Measurements from ENCODE around the gene PARK7. TPM values are rescaled to one million over a fixed set of nuclear protein-coding genes. Genes with fewer than 3 reads are reported as not detected.

PARK7 gene
- total RNA-seq, 5 donors from 2014 or later (not counting 1 experiment from before 2014, with no cell fraction given) = 103 to 125 (median 116) TPM

GRCh38 chr1:8002329-8002910 lies 40.9 kb downstream of the PARK7 start:
- CTCF ChIA-PET = no interaction called here
- no peaks in the 10 kb centered on the region for H3K27me3 ChIP-seq (replicated peaks in 1 of 2; ENCODE audit: control insufficient read depth in 2 of 2, extremely low read depth in 1 of 2, insufficient read depth in 2 of 2, low read length in 1 of 2)
- Mint-ChIP-seq H3K27me3 (no peaks in the 10 kb centered on the region), H3K27ac (no peak overlapping the region), H3K4me3 (no peak overlapping the region), H3K9me3 (no peaks in the 10 kb centered on the region), H3K36me3 (peaks cover 23% of the 10 kb centered on the region), H3K4me1 (no peaks in the 10 kb centered on the region)
- WGBS (ENCODE audit: insufficient coverage) = 93% methylated on average over 3 of the region's 6 CpGs
- POLR2A ChIA-PET = no interaction called here
- ATAC-seq (replicated peaks in 1 of 4) (no peak), DNase-seq (no peak)
- no peak overlapping the region for H3K27ac ChIP-seq (ENCODE audit: low read length)
- H3K4me1 ChIP-seq (ENCODE audit: control insufficient read depth in 1 of 2, extremely low read depth in 1 of 2, insufficient read depth in 2 of 2, low read length in 2 of 2) = no peaks in the 10 kb centered on the region
- no peak overlapping the region for H3K4me3 ChIP-seq (ENCODE audit: control insufficient read depth in 1 of 2, extremely low read depth in 1 of 2, low read length in 1 of 2)
- no peaks in the 10 kb centered on the region for H3K9me3 ChIP-seq
- no peaks in the 10 kb centered on the region for H3K36me3 ChIP-seq (ENCODE audit: control insufficient read depth in 2 of 2, extremely low read depth in 1 of 2, insufficient read depth in 1 of 2, low read length in 1 of 2)

- Mint-ChIP-seq H3K27ac (no peak overlapping the region), H3K27me3 (no peaks in the 10 kb centered on the region), H3K9me3 (no peaks in the 10 kb centered on the region), H3K4me1 (no peaks in the 10 kb centered on the region), H3K4me3 (no peak overlapping the region), H3K36me3 (peaks cover 21% of the 10 kb centered on the region)
- DNase-seq (no peak), ATAC-seq (replicated peaks in 1 of 4) (no peak)
- H3K9me3 ChIP-seq = no peaks in the 10 kb centered on the region
- H3K36me3 ChIP-seq (ENCODE audit: control insufficient read depth in 2 of 2, extremely low read depth in 1 of 2, insufficient read depth in 1 of 2, low read length in 1 of 2) = no peaks in the 10 kb centered on the region
- WGBS (ENCODE audit: insufficient coverage) = no CpG with 5 or more reads among the region's 4 CpGs
- no peak overlapping the region for H3K4me3 ChIP-seq (ENCODE audit: control insufficient read depth in 1 of 2, extremely low read depth in 1 of 2, low read length in 1 of 2)
- H3K27ac ChIP-seq (ENCODE audit: low read length) = no peak overlapping the region
- no peaks in the 10 kb centered on the region for H3K4me1 ChIP-seq (ENCODE audit: control insufficient read depth in 1 of 2, extremely low read depth in 1 of 2, insufficient read depth in 2 of 2, low read length in 2 of 2)
- ChIA-PET POLR2A (no interaction called here), CTCF (no interaction called here)
- H3K27me3 ChIP-seq (replicated peaks in 1 of 2; ENCODE audit: control insufficient read depth in 2 of 2, extremely low read depth in 1 of 2, insufficient read depth in 2 of 2, low read length in 1 of 2) = no peaks in the 10 kb centered on the region
Observed at GRCh38 chr1:8002921-8003320, 41.4 kb downstream of the PARK7 start.

DNA sequence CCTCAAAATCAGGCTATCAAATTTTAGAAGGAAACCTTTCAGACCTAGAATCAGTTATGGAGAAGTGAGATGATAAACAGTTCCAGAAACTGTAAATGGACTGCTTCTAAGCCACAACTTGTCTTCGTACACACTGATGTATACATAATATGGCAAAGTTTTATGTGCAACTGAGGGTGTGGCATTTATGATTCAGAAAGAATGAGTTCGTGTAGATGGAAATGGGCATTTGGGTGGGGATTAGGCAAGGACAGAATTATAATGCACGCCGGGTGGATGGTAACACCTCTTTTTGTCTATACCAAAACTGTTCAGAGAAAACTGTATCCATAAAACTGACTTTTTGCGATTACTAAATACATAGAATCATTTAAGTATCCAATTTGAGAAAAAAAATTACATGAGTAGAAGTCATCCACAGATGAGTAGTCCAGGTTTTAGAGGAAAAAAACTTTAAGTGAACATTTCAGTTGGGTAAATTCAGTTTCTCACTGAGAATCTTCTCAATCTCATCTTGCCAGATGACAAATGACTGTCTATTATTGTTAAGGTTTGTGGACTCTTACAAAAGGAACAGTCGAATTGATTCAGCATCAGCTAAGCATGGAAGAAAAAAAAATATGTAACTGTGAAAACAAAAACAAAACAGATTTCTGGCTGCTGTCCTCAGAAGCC lies 42.1 kb downstream of the PARK7 start:
- ChIA-PET CTCF (no interaction called here), POLR2A (interaction anchor here in 1 of 2 donors (0.6 kb wide), 1 partner anchor 707 kb away, joined by 12 read pairs; no protein-coding TSS in a partner anchor)
- ATAC-seq (replicated peaks in 1 of 4) (no peak), DNase-seq (no peak)
- Mint-ChIP-seq H3K27ac (no peak overlapping the region), H3K27me3 (no peaks in the 10 kb centered on the region), H3K4me1 (no peaks in the 10 kb centered on the region), H3K36me3 (peaks cover 21% of the 10 kb centered on the region), H3K9me3 (no peaks in the 10 kb centered on the region), H3K4me3 (no peak overlapping the region)
- Histone ChIP-seq H3K9me3 (no peaks in the 10 kb centered on the region), H3K27ac (ENCODE audit: low read length) (no peak overlapping the region), H3K4me3 (ENCODE audit: control insufficient read depth in 1 of 2, extremely low read depth in 1 of 2, low read length in 1 of 2) (no peak overlapping the region), H3K4me1 (ENCODE audit: control insufficient read depth in 1 of 2, extremely low read depth in 1 of 2, insufficient read depth in 2 of 2, low read length in 2 of 2) (no peaks in the 10 kb centered on the region), H3K27me3 (replicated peaks in 1 of 2; ENCODE audit: control insufficient read depth in 2 of 2, extremely low read depth in 1 of 2, insufficient read depth in 2 of 2, low read length in 1 of 2) (no peaks in the 10 kb centered on the region), H3K36me3 (ENCODE audit: control insufficient read depth in 2 of 2, extremely low read depth in 1 of 2, insufficient read depth in 1 of 2, low read length in 1 of 2) (no peaks in the 10 kb centered on the region)
- WGBS (ENCODE audit: insufficient coverage) = 80% methylated on average over 2 of the region's 6 CpGs

GRCh38 chr1:8004113-8004802 lies 42.7 kb downstream of the PARK7 start:
- H3K27ac Mint-ChIP-seq = no peak overlapping the region
- DNase-seq = no peak
- no peak overlapping the region for H3K4me3 Mint-ChIP-seq
- peaks cover 21% of the 10 kb centered on the region for H3K36me3 Mint-ChIP-seq
- Histone ChIP-seq H3K27ac (ENCODE audit: low read length) (no peak overlapping the region), H3K4me1 (ENCODE audit: control insufficient read depth in 1 of 2, extremely low read depth in 1 of 2, insufficient read depth in 2 of 2, low read length in 2 of 2) (no peaks in the 10 kb centered on the region), H3K27me3 (replicated peaks in 1 of 2; ENCODE audit: control insufficient read depth in 2 of 2, extremely low read depth in 1 of 2, insufficient read depth in 2 of 2, low read length in 1 of 2) (no peaks in the 10 kb centered on the region), H3K4me3 (ENCODE audit: control insufficient read depth in 1 of 2, extremely low read depth in 1 of 2, low read length in 1 of 2) (no peak overlapping the region), H3K36me3 (ENCODE audit: control insufficient read depth in 2 of 2, extremely low read depth in 1 of 2, insufficient read depth in 1 of 2, low read length in 1 of 2) (no peaks in the 10 kb centered on the region), H3K9me3 (no peaks in the 10 kb centered on the region)
- no peak for ATAC-seq (replicated peaks in 1 of 4)
- no peaks in the 10 kb centered on the region for H3K9me3 Mint-ChIP-seq
- no peaks in the 10 kb centered on the region for H3K4me1 Mint-ChIP-seq
- ChIA-PET POLR2A (no interaction called here), CTCF (no interaction called here)
- WGBS (ENCODE audit: insufficient coverage) = 95% methylated on average over 16 of the region's 18 CpGs
- H3K27me3 Mint-ChIP-seq = no peaks in the 10 kb centered on the region

DNA sequence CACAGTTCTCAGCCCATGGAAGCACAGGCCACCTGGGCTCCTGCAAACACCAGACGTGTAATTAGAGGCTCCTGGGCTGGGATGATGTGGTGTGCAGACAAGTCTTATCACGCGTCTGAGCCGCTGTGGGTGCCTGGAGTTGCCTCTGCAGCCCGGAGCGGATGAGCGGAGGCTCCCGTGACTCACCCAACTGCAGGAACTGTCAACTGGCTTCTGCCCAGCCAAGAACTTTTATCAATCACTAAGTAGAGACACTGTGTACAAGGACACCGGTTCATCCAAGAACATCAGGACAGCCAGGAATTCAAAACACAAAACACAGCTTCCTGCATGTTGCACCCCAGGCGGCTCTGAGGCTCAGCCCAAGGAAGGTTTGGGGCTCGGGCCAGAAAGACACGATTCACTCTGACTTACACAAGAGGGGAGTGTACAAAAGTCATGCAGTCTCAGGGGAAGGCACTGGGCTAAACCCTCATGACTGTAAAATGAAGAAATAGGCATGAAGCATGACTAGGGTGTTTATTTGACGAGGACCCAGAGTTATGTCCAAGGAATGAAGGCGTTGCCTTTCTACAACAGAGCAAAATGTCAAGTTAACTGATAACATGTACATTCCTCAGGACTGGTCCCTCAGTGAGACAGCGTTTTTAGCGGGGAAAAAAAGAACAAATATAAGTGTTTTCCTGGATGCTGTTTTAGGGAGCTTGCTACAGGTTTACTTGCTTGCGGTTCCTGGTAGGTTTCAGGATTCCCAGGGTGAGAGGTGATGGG lies 43.5 kb downstream of the PARK7 start:
- Histone ChIP-seq H3K27ac (ENCODE audit: low read length) (no peak overlapping the region), H3K27me3 (replicated peaks in 1 of 2; ENCODE audit: control insufficient read depth in 2 of 2, extremely low read depth in 1 of 2, insufficient read depth in 2 of 2, low read length in 1 of 2) (no peaks in the 10 kb centered on the region), H3K36me3 (ENCODE audit: control insufficient read depth in 2 of 2, extremely low read depth in 1 of 2, insufficient read depth in 1 of 2, low read length in 1 of 2) (no peaks in the 10 kb centered on the region), H3K9me3 (no peaks in the 10 kb centered on the region), H3K4me1 (ENCODE audit: control insufficient read depth in 1 of 2, extremely low read depth in 1 of 2, insufficient read depth in 2 of 2, low read length in 2 of 2) (no peaks in the 10 kb centered on the region), H3K4me3 (ENCODE audit: control insufficient read depth in 1 of 2, extremely low read depth in 1 of 2, low read length in 1 of 2) (no peak overlapping the region)
- Mint-ChIP-seq H3K36me3 (peaks cover 21% of the 10 kb centered on the region), H3K27ac (no peak overlapping the region), H3K9me3 (no peaks in the 10 kb centered on the region), H3K4me1 (no peaks in the 10 kb centered on the region), H3K27me3 (no peaks in the 10 kb centered on the region), H3K4me3 (no peak overlapping the region)
- CTCF ChIA-PET = no interaction called here
- POLR2A ChIA-PET = interaction anchor here in 1 of 2 donors (0.6 kb wide), 1 partner anchor 38 kb away, joined by 3 read pairs; no protein-coding TSS in a partner anchor
- no peak for DNase-seq
- WGBS (ENCODE audit: insufficient coverage) = 98% methylated on average over 12 of the region's 17 CpGs
- ATAC-seq (replicated peaks in 1 of 4) = no peak

DNA sequence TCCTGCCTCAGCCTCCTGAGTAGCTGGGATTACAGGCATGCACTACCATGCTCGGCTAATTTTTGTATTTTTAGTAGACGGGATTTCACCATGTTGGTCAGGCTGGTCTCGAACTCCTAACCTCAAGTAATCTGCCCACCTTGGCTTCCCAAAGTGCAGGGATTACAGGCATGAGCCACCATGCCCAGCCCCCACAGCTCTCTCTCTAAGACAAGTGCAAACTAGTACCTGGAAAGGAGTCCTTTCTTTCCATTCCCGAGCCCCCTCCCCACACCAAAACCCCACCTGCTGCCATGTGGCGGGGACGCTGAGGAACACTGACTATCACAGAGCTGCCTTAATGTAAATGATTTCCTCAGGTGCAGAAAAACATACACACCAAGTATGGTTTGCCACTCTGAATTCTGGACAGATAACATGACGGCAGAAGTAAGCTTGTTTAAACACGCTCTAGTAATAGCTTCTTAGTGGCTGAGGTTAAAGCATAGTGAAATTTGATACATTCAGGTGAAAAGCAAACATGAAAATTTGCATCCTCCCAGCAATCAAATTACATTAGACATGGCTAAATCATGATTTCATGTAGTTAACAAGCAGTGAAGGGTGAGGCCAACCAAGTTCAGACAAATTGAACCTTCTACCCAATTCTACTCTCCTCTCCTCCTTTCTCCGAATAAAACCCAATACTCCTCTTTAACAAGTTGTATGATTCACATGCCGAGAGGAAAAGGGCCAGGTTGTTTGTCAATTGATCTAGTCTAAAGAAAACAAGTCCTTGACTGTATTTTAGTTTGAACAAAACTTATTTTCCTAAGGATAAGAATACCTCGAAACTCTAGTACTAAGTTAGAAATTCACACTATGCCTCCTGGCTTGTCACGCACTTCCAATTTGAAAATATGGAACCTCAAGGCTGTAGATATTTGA lies 44.8 kb downstream of the PARK7 start:
- Mint-ChIP-seq H3K4me1 (no peaks in the 10 kb centered on the region), H3K4me3 (no peak overlapping the region), H3K9me3 (no peaks in the 10 kb centered on the region), H3K27me3 (no peaks in the 10 kb centered on the region), H3K27ac (no peak overlapping the region), H3K36me3 (peaks cover 17% of the 10 kb centered on the region)
- Histone ChIP-seq H3K4me3 (ENCODE audit: control insufficient read depth in 1 of 2, extremely low read depth in 1 of 2, low read length in 1 of 2) (no peak overlapping the region), H3K4me1 (ENCODE audit: control insufficient read depth in 1 of 2, extremely low read depth in 1 of 2, insufficient read depth in 2 of 2, low read length in 2 of 2) (no peaks in the 10 kb centered on the region), H3K27ac (ENCODE audit: low read length) (no peak overlapping the region), H3K36me3 (ENCODE audit: control insufficient read depth in 2 of 2, extremely low read depth in 1 of 2, insufficient read depth in 1 of 2, low read length in 1 of 2) (no peaks in the 10 kb centered on the region), H3K9me3 (no peaks in the 10 kb centered on the region), H3K27me3 (replicated peaks in 1 of 2; ENCODE audit: control insufficient read depth in 2 of 2, extremely low read depth in 1 of 2, insufficient read depth in 2 of 2, low read length in 1 of 2) (no peaks in the 10 kb centered on the region)
- 93% methylated on average over 5 of the region's 12 CpGs for WGBS (ENCODE audit: insufficient coverage)
- POLR2A ChIA-PET = no interaction called here
- ATAC-seq (replicated peaks in 1 of 4) (no peak), DNase-seq (no peak)
- CTCF ChIA-PET = no interaction called here

Data from T-cell (primary cell).